C4-2B (cell line): ENCODE data around the gene INO80D.
A peak's percentile ranks its signal among the peaks of the same experiment; 100 is the strongest.
"Not testable (repeated sequence)": the region's sequence is repeated elsewhere in the genome, so short reads cannot be mapped to it uniquely, and the experiment has no call there.

Source experiments
- H3K27ac ChIP-seq: fragments of 450-650 bp; 2 replicates; pipeline ENCODE4 v1.5.1; 2017
- ZFX ChIP-seq: fragments of 450-650 bp; IDR thresholded peaks from 2 replicates; pipeline ENCODE4 v1.6.1; 2017
- TF ChIP-seq, protein P1 (sequence below): fragments of 450-650 bp; conservative IDR thresholded peaks from 2 replicates; pipeline ENCODE4 v1.5.1; 2017; ENCODE audit warnings: mild to moderate bottlenecking

INO80D gene

DNA sequence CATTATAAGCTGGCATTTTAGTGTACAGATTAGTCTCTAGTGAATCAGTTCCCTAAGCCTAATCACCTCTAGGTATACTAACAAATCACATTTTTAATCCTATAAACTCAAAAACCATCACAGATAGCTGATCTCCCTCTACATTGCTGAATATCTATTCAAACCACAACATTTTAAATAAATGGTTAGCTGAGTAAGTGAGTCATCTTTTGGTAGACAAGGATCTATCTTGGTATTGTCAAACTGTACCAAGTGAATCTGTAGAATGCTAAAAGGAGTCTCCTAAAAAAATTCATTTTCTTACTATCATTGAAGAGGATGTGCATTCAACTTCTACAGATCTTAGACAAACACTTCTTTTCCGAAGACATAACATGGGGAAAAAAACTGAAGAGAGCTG, 40.7 kb downstream of the INO80D start:
- TF ChIP-seq, protein P1, sequence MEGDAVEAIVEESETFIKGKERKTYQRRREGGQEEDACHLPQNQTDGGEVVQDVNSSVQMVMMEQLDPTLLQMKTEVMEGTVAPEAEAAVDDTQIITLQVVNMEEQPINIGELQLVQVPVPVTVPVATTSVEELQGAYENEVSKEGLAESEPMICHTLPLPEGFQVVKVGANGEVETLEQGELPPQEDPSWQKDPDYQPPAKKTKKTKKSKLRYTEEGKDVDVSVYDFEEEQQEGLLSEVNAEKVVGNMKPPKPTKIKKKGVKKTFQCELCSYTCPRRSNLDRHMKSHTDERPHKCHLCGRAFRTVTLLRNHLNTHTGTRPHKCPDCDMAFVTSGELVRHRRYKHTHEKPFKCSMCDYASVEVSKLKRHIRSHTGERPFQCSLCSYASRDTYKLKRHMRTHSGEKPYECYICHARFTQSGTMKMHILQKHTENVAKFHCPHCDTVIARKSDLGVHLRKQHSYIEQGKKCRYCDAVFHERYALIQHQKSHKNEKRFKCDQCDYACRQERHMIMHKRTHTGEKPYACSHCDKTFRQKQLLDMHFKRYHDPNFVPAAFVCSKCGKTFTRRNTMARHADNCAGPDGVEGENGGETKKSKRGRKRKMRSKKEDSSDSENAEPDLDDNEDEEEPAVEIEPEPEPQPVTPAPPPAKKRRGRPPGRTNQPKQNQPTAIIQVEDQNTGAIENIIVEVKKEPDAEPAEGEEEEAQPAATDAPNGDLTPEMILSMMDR: no peak
- no peak for TF ChIP-seq ZFX
- H3K27ac ChIP-seq: no peak overlapping the region

DNA sequence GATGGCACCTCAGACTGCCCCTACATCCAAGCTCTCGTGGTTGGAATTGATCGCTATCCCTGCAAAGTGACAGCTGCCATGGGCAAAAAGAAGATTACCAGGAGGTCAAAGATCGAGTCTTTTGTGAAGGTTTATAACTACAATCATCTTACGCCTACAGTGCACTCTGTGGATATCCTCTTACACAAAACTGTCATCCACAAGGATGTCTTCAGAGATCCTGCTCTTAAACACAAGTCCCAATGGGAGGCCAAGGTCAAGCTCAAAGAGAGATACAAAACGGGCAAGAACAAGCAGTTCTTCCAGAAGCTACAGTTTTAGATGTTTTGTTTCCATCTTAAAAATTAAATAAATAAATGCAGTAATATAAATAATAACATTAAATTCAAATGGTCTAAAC, 45.4 kb downstream of the INO80D start:
- no peak overlapping the region for H3K27ac ChIP-seq
- TF ChIP-seq, protein P1: no peak
- no peak for TF ChIP-seq ZFX

DNA sequence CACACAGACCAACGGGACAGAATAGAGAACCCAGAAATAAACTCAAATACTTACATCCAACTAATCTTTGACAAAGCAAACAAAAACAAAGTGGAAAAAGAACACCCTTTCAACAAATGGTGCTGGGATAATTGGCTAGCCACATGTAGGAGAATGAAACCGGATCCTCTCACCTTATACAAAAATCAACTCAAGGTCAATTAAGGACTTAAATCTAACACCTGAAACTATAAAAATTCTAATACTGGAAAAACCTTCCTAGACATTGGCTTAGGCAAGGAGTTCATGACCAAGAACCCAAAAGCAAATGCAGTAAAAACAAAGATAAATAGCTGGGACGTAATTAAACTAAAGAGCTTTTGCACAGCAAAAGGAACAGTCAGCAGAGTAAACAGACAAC, 50.6 kb downstream of the INO80D start:
- not testable (repeated sequence) for H3K27ac ChIP-seq

DNA sequence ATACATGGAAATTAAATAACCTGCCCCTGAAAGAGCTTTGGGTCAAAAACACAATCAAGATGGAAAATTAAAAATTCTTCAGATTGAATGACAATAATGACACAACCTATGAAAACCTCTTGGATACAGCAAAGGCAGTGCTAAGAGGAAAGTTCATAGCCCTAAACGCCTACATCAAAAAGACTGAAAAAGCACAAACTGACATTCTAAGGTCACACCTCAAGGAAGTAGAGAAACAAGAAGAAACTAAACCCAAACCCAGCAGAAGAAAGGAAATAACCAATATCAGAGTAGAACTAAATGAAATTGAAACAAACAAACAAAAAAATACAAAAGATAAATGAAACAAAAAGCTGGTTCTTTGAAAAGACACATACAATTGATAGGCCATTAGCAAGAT, 52.5 kb downstream of the INO80D start:
- H3K27ac ChIP-seq: not testable (repeated sequence)

DNA sequence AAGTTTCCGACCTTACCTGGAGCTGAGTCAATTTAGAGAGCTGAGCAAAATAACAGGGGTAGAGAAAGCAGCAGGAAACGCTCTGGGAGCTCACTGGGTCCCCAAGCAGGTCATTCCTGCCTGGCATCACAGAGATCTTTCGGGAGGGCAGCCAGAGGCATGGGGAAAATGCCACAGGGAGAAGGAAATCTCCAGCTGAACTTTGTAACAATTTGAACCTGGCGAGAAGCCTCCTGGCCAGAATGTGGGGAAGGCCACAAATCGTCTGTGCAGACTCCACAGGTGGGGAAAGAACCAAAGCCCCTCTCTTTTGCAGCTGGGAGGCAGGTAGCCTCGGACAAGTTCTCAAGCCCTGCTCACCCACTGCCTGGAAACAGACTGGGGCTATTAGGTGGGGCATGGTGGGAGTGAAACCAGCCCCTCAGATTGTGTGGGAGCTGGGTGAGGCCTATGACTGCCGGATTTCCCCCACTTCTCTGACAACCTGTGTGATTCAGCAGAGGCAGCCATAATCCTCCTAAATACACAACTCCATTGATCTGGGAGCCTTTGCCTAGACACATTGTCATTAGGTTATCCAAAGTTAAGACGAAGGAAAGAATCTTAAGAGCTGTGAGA, 53.9 kb downstream of the INO80D start:
- H3K27ac ChIP-seq: peak overlapping the region; percentile 83
- TF ChIP-seq, protein P1: no peak
- no peak for TF ChIP-seq ZFX

DNA sequence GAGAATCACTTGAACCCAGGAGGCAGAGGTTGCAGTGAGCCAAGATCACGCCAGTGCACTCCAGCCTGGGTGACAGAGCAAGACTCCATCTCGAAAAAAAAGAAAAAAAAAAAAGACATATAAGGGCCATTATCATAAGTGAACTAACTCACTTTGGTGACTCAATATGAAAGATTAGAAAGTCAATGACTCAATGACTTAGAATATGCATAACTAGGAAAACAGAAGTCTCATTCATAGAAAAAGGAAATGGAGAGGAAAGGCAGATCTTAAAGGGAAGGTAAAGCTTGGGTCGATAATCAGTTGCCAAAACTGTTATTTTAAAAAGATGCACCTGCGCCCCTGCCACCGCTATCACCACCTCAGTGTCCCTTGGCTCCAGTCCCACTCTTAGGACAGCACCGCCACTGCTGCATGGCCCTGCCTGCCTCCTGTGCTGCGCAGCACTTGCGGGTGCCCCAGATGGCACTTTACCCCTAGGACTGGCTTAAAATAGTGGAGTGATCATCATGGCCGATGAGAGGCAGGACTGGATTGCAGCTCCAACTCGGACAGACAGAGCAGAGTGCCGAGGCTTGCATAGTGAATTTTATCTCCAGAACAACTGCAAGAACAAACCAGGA, 54.7 kb downstream of the INO80D start:
- H3K27ac ChIP-seq: peak overlapping the region; percentile 83

DNA sequence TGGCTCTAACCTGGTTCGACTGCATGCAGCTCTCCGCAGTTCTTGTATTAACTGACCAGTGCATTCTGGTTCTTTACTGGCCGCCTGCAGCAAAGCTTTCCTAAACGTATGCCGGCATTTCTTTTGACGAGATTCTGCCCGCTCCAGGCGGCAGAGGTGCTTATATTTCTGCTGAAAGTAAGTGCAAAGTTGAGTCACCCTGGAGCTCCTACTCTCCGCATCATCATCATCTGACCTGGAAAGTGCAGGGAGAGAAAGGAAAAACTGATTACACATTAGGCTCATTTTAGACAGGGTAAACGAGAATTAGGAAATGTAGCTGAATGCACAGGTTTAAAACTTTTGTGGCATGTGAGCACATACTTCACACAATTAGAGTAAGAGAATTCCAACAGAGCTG, 57.9 kb downstream of the INO80D start:
- H3K27ac ChIP-seq: no peak overlapping the region
- TF ChIP-seq ZFX: no peak
- TF ChIP-seq, protein P1: no peak

More for the DNA sequence above, 54.7 kb downstream of the INO80D start:
- TF ChIP-seq ZFX: no peak
- TF ChIP-seq, protein P1: no peak

DNA sequence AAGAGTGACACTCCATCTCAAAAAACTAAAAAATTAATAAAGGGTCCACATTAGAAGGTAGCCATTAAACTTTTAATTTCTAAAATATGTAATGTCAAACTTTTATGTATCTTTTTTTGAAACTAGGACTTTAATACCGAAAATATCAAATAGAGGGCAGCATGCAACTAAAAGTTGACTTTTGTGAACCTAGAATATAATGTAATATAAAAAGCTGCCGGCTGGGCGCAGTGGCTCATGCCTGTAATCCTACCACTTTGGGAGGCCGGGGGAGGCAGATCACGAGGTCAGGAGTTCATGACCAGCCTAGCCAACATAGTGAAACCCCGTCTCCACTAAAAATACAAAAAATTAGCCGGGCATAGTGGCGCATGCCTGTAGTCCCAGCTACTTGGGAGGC, 62.8 kb downstream of the INO80D start:
- H3K27ac ChIP-seq: no peak overlapping the region
- TF ChIP-seq, protein P1: no peak; the same call in 1 of the 2 replicates
- TF ChIP-seq ZFX: no peak
